Measurements from ENCODE around the gene ZNF33B.
A peak's percentile ranks its signal among the peaks of the same experiment; 100 is the strongest.
"Not testable (repeated sequence)": the region's sequence is repeated elsewhere in the genome, so short reads cannot be mapped to it uniquely, and the experiment has no call there.

ZNF33B gene

GRCh38 chr10:42615419-42615818 lies 23.0 kb downstream of the ZNF33B start:
- DNase-seq (ENCODE audit: low spot score) = no peak

GRCh38 chr10:42609872-42610271 lies 28.5 kb downstream of the ZNF33B start:
- DNase-seq (ENCODE audit: low spot score) = no peak

- DNase-seq (ENCODE audit: low spot score) = no peak
These were observed 40.0 kb downstream of the ZNF33B start for GRCh38 chr10:42598249-42598873.

- no peak for DNase-seq (ENCODE audit: low spot score)
These were observed 42.2 kb downstream of the ZNF33B start for GRCh38 chr10:42596196-42596595.

- no peak for DNase-seq (ENCODE audit: low spot score)
These were observed 44.1 kb downstream of the ZNF33B start for GRCh38 chr10:42594246-42594650.

- no peak for DNase-seq (ENCODE audit: low spot score)
These were observed 45.1 kb downstream of the ZNF33B start for GRCh38 chr10:42593284-42593683.

GRCh38 chr10:42583828-42584227 lies 54.5 kb downstream of the ZNF33B start:
- DNase-seq (ENCODE audit: low spot score) = no peak

- DNase-seq (ENCODE audit: low spot score) = no peak
These were observed 60.4 kb downstream of the ZNF33B start for GRCh38 chr10:42578019-42578418.

- DNase-seq (ENCODE audit: low spot score) = no peak
These were observed 62.0 kb downstream of the ZNF33B start for GRCh38 chr10:42576338-42576737.

GRCh38 chr10:42574336-42574735 lies 64.0 kb downstream of the ZNF33B start:
- DNase-seq (ENCODE audit: low spot score) = no peak

- no peak for DNase-seq (ENCODE audit: low spot score)
These were observed 81.4 kb downstream of the ZNF33B start for GRCh38 chr10:42556931-42557330.

- DNase-seq (ENCODE audit: low spot score) = not testable (repeated sequence)
These were observed 84.8 kb downstream of the ZNF33B start for GRCh38 chr10:42553576-42553975.

- DNase-seq (ENCODE audit: low spot score) = no peak
These were observed 85.3 kb downstream of the ZNF33B start for GRCh38 chr10:42553064-42553407.

- DNase-seq (ENCODE audit: low spot score) = peak; percentile 96
These were observed 85.9 kb downstream of the ZNF33B start for GRCh38 chr10:42552188-42553063.

- no peak for DNase-seq (ENCODE audit: low spot score)
These were observed 86.7 kb downstream of the ZNF33B start for GRCh38 chr10:42551582-42552187.

- DNase-seq (ENCODE audit: low spot score) = no peak
These were observed 88.5 kb downstream of the ZNF33B start for GRCh38 chr10:42549851-42550250.

- DNase-seq (ENCODE audit: low spot score) = no peak
These were observed 90.1 kb downstream of the ZNF33B start for GRCh38 chr10:42548254-42548653.

- no peak for DNase-seq (ENCODE audit: low spot score)
These were observed 93.4 kb downstream of the ZNF33B start for GRCh38 chr10:42544945-42545344.

- no peak for DNase-seq (ENCODE audit: low spot score)
These were observed 94.5 kb downstream of the ZNF33B start for GRCh38 chr10:42543840-42544372.
